GM12878 (cell line): ENCODE data around the gene IGSF1. TPM values are rescaled to one million over a fixed set of nuclear protein-coding genes. Genes with fewer than 3 reads are reported as not detected.

Source experiments
- ATAC-seq: fragments of 200-7000 bp; cut with Tn5 transposase; 3 replicates; pipeline ENCODE4 v1.9.1; 2020; ENCODE audit warnings: mild to moderate bottlenecking, moderate library complexity
- Bru-seq: library from RNA; stranded (reverse); fragments of 400-500 nt; gene quantifications from one replicate; lab custom pipeline; 2021; lab: Mats Ljungman, UMichigan
- BruChase-seq, 2 experiments: library from RNA; stranded (reverse); fragments of 400-500 nt; gene quantifications; one replicate each; lab custom pipeline; 2021; lab: Mats Ljungman, UMichigan
- BruUV-seq: library from RNA; stranded (reverse); fragments of 400-500 nt; replicated peaks from 2 replicates; lab custom pipeline; 2021; lab: Mats Ljungman, UMichigan
- CTCF ChIA-PET: fragments of 300-600 bp; sonication (Branson Sonifier 250); formaldehyde crosslinking; extraction: SDS; loops from one replicate; lab custom pipeline; 2021; ENCODE audit warnings: inconsistent platforms; lab: Yijun Ruan, JAX
- POLR2A ChIA-PET: fragments of 350-600 bp; formaldehyde crosslinking; extraction: SDS; loops from one replicate; lab custom pipeline; 2021; ENCODE audit warnings: inconsistent platforms; lab: Charles Lee
- RAD21 ChIA-PET: fragments of 300-600 bp; sonication (Branson Sonifier 250); formaldehyde crosslinking; loops from one replicate; lab custom pipeline; 2023; ENCODE audit warnings: antibody characterized with exemption; ENCODE audit not compliant: unreplicated experiment; lab: Charles Lee
- SMC1A ChIA-PET: fragments of 300-600 bp; sonication (Branson Sonifier 250); formaldehyde crosslinking; loops from one replicate; lab custom pipeline; 2023; ENCODE audit not compliant: unreplicated experiment, uncharacterized antibody; lab: Charles Lee
- DNase-seq: peaks from one replicate; pipeline ENCODE4 v3.0.0-alpha.2; 2011; ENCODE audit warnings: low read depth, low spot score
- FAIRE-seq: peaks from 3 replicates; lab custom pipeline; 2011; peaks lifted over from hg19 to GRCh38; lab: Jason Lieb, UNC
- H2AFZ ChIP-seq: 2 replicates; pipeline ENCODE4 v1.6.0; 2011; ENCODE audit warnings: low read depth, low read length, control low read depth; ENCODE audit not compliant: control insufficient read depth
- H3K27ac ChIP-seq: 2 replicates; pipeline ENCODE4 v1.5.1; 2011; ENCODE audit warnings: control low read depth; ENCODE audit not compliant: control insufficient read depth, insufficient read depth
- H3K27me3 ChIP-seq, 2 experiments: replicated peaks in 1 of 2; 2 replicates each; pipeline versions ENCODE4 v1.6.0 to v1.6.1; 2011; ENCODE audit warnings: low read length in 1 of 2; ENCODE audit not compliant: control insufficient read depth in 2 of 2, insufficient read depth in 2 of 2
- H3K36me3 ChIP-seq, 2 experiments: 2 replicates each; pipeline ENCODE4 v1.5.1; 2011; ENCODE audit warnings: low read length in 1 of 2; ENCODE audit not compliant: control insufficient read depth in 2 of 2, insufficient read depth in 2 of 2
- H3K4me1 ChIP-seq: 2 replicates; pipeline ENCODE4 v1.6.1; 2011; ENCODE audit warnings: mild to moderate bottlenecking, low read length, moderate library complexity, mixed read lengths; ENCODE audit not compliant: control insufficient read depth, insufficient read depth
- H3K4me2 ChIP-seq: 2 replicates; pipeline ENCODE4 v1.6.0; 2011; ENCODE audit warnings: control low read depth; ENCODE audit not compliant: control insufficient read depth, insufficient read depth
- H3K4me3 ChIP-seq: fragments of 200-600 bp; sonication (generic); 2 replicates; pipeline ENCODE4 v1.5.1; 2016
- H3K79me2 ChIP-seq: 2 replicates; pipeline ENCODE4 v1.6.0; 2011; ENCODE audit warnings: low read length; ENCODE audit not compliant: control insufficient read depth, insufficient read depth
- H3K9ac ChIP-seq: 2 replicates; pipeline ENCODE4 v1.8.0; 2011; ENCODE audit warnings: low read length, control low read depth, mixed read lengths; ENCODE audit not compliant: control insufficient read depth, insufficient read depth
- H3K9me3 ChIP-seq: replicated peaks from 3 replicates; pipeline ENCODE4 v1.5.1; 2011; ENCODE audit warnings: mild to moderate bottlenecking, low read length; ENCODE audit not compliant: control insufficient read depth, insufficient read depth
- H4K20me1 ChIP-seq: 2 replicates; pipeline ENCODE4 v1.6.0; 2011; ENCODE audit not compliant: control insufficient read depth, insufficient read depth
- ASH2L ChIP-seq: fragments of 300-600, 200-600 bp; sonication (generic); IDR thresholded peaks from 2 replicates; pipeline ENCODE4 v1.6.1; 2017; ENCODE audit warnings: low read depth, mild to moderate bottlenecking, borderline replicate concordance
- POLR2AphosphoS5 ChIP-seq: IDR thresholded peaks from 2 replicates; pipeline ENCODE4 v1.6.1; 2011; ENCODE audit warnings: mild to moderate bottlenecking, low read length, inconsistent platforms
- RAD21 ChIP-seq: IDR thresholded peaks from 2 replicates; pipeline ENCODE4 v1.6.1; 2011; ENCODE audit warnings: mild to moderate bottlenecking, low read depth, low read length, moderate library complexity; ENCODE audit not compliant: insufficient read depth
- SRF ChIP-seq, 2 experiments: IDR thresholded peaks; 2 replicates each; pipeline ENCODE4 v1.6.1; 2011; ENCODE audit warnings: low read depth in 2 of 2, low read length in 2 of 2, mild to moderate bottlenecking in 1 of 2, moderate library complexity in 1 of 2
- YY1 ChIP-seq: IDR thresholded peaks from 2 replicates; pipeline ENCODE4 v1.6.1; 2011; ENCODE audit warnings: low read depth, mild to moderate bottlenecking, low read length
- ZNF24 ChIP-seq: fragments of 450-650 bp; IDR thresholded peaks from 2 replicates; pipeline ENCODE4 v1.6.1; 2017; ENCODE audit warnings: antibody characterized with exemption, mild to moderate bottlenecking
- WGBS: methylation state at CpG from one replicate; pipeline ENCODE4 v1.1.6; 2016; ENCODE audit warnings: low lambda C conversion rate; ENCODE audit not compliant: insufficient replicate concordance, insufficient coverage; ENCODE audit errors: missing lambda C conversion rate; 5-methylcytosine and 5-hydroxymethylcytosine counted together
- in situ Hi-C: fragments of 300-500 bp; cut with MboI; formaldehyde crosslinking; loops from 9 replicates; pipeline ENCODE4 v1.14.3; 2018; ENCODE audit warnings: mixed read lengths
- intact Hi-C: fragments of 100-400 bp; cut with micrococcal nuclease; formaldehyde crosslinking; loops from one replicate; pipeline ENCODE4 v1.14.2; 2022; ENCODE audit not compliant: unreplicated experiment
- long read RNA-seq, 2 experiments: library from polyadenylated mRNA; unstranded; transcript quantifications; one replicate each; pipeline ENCODE4 v2.0.0, GENCODE V29; 2019 to 2020
- polyA minus RNA-seq, 3 experiments: library from RNA; depleted of rRNA, polyadenylated mRNA; stranded (reverse); fragments of >200 nt; gene quantifications; 2 replicates each; pipeline ENCODE4 v1.2.3, GENCODE V29; 2011
- polyA plus RNA-seq, 11 experiments: library from polyadenylated mRNA; depleted of rRNA in 4 of 11; unstranded in 6 of 11; stranded (reverse) in 5 of 11; fragments of >200 nt; fragmentation: Nextera tagmentation in 4 of 11; fragmentation: Illumina TruSeq in 1 of 11; extraction: Ambion mirVana in 4 of 11; extraction: Trizol in 1 of 11; gene quantifications; 1 replicate in 1 of 11; 2 replicates in 10 of 11; pipeline versions ENCODE4 v1.2.1 to v1.2.3, GENCODE V29; 2011 to 2016; ENCODE audit warnings: inconsistent platforms in 2 of 11, missing spikeins in 2 of 11, low read depth in 1 of 11
- total RNA-seq, 4 experiments: library from RNA; depleted of rRNA in 3 of 4; stranded (reverse); fragments of >200 nt in 3 of 4; fragmentation: Illumina TruSeq in 1 of 4; extraction: Trizol in 1 of 4; gene quantifications; 2 replicates each; pipeline versions ENCODE4 v1.2.1 to v1.2.3, GENCODE V29; 2013 to 2021
- TF ChIP-seq, protein P1 (sequence below): fragments of 450-650 bp; formaldehyde crosslinking; IDR thresholded peaks from 2 replicates; pipeline ENCODE4 v1.5.0; 2022; ENCODE audit warnings: mild to moderate bottlenecking, missing genetic modification characterization

The IGSF1 gene, protein sequence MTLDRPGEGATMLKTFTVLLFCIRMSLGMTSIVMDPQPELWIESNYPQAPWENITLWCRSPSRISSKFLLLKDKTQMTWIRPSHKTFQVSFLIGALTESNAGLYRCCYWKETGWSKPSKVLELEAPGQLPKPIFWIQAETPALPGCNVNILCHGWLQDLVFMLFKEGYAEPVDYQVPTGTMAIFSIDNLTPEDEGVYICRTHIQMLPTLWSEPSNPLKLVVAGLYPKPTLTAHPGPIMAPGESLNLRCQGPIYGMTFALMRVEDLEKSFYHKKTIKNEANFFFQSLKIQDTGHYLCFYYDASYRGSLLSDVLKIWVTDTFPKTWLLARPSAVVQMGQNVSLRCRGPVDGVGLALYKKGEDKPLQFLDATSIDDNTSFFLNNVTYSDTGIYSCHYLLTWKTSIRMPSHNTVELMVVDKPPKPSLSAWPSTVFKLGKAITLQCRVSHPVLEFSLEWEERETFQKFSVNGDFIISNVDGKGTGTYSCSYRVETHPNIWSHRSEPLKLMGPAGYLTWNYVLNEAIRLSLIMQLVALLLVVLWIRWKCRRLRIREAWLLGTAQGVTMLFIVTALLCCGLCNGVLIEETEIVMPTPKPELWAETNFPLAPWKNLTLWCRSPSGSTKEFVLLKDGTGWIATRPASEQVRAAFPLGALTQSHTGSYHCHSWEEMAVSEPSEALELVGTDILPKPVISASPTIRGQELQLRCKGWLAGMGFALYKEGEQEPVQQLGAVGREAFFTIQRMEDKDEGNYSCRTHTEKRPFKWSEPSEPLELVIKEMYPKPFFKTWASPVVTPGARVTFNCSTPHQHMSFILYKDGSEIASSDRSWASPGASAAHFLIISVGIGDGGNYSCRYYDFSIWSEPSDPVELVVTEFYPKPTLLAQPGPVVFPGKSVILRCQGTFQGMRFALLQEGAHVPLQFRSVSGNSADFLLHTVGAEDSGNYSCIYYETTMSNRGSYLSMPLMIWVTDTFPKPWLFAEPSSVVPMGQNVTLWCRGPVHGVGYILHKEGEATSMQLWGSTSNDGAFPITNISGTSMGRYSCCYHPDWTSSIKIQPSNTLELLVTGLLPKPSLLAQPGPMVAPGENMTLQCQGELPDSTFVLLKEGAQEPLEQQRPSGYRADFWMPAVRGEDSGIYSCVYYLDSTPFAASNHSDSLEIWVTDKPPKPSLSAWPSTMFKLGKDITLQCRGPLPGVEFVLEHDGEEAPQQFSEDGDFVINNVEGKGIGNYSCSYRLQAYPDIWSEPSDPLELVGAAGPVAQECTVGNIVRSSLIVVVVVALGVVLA (N-terminal part only)
- not detected in 2 replicates for total RNA-seq (2013; cell fraction: nucleolus; rRNA removed)
- total RNA-seq (2014; rRNA removed) (not detected in 2 replicates), total RNA-seq (2014; rRNA removed; fragmentation: Illumina TruSeq; extraction: Trizol) (not detected in 2 replicates), total RNA-seq (2021) (0.08 TPM in 1 of 2 replicates, not detected in the other), polyA plus RNA-seq (2011; rRNA removed) (0.04 TPM in 1 of 2 replicates, not detected in the other), polyA plus RNA-seq (2014; fragmentation: Illumina TruSeq; extraction: Trizol) (not detected in 2 replicates), polyA plus RNA-seq (2014; fragmentation: Nextera tagmentation; extraction: Ambion mirVana) (not detected), polyA plus RNA-seq (2014; rRNA removed) (not detected in 2 replicates), polyA plus RNA-seq (2016; fragmentation: Nextera tagmentation; extraction: Ambion mirVana) (not detected), polyA minus RNA-seq (2011; rRNA and poly(A)+ RNA removed) (0.05 TPM in 1 of 2 replicates, not detected in the other), Bru-seq, nascent RNA (percentile 3 among the genes with signal in this experiment), BruChase-seq, experiment 1, labeled RNA remaining after a 6-hour chase (percentile 1 among the genes with signal in this experiment), BruChase-seq, experiment 2, labeled RNA remaining after a 2-hour chase (percentile 3 among the genes with signal in this experiment)
- 0.09 TPM for polyA plus RNA-seq (2011; ENCODE audit: low read depth)
- 0.01 and 0.05 TPM in 2 replicates for polyA plus RNA-seq (2011; cell fraction: cytosol; rRNA removed)
- 0.04 TPM in 2 replicates for polyA plus RNA-seq (2011; cell fraction: nucleus; rRNA removed)
- 0.05 and 0.14 TPM in 2 replicates for polyA plus RNA-seq (2012)
- polyA minus RNA-seq (2011; cell fraction: cytosol; rRNA and poly(A)+ RNA removed): not detected in 2 replicates
- polyA minus RNA-seq (2011; cell fraction: nucleus; rRNA and poly(A)+ RNA removed): not detected in 2 replicates
- long read RNA-seq, experiment 1: 0 reads
- long read RNA-seq, experiment 2, partial matches to known transcripts: 0 of 1 reads
- long read RNA-seq, experiment 2, other reads (novel, unspliced or antisense): 1 of 1 reads

GRCh38 chrX:131288738-131289511 lies at the start of gene IGSF1:
Gene IGSF1, minus strand, starts transcription at chrX:131289306. Its CDS starts 2,632 bp downstream, at chrX:131286674.
- in situ Hi-C loops: no loop called here
- H3K4me2 ChIP-seq: no peak within 1 kb of the TSS
- H3K9ac ChIP-seq: no peak within 1 kb of the TSS
- H4K20me1 ChIP-seq: no peaks in the 10 kb centered on the region
- ATAC-seq (no peak), FAIRE-seq (no peak), DNase-seq (no peak)
- no peak within 1 kb of the TSS for H2AFZ ChIP-seq
- H3K79me2 ChIP-seq: no peaks in the 10 kb centered on the region
- ChIA-PET POLR2A (no interaction called here), RAD21 (no interaction called here), SMC1A (no interaction called here), CTCF (no interaction called here)
- H3K36me3 ChIP-seq: no peaks in the 10 kb centered on the region
- TF ChIP-seq POLR2AphosphoS5 (no peak), YY1 (no peak), ZNF24 (no peak), RAD21 (no peak), SRF (IDR thresholded peaks at IDR 0.05; ENCODE audit: low read depth in 2 of 2, low read length in 2 of 2) (no peak), ASH2L (no peak)
- TF ChIP-seq, protein P1, sequence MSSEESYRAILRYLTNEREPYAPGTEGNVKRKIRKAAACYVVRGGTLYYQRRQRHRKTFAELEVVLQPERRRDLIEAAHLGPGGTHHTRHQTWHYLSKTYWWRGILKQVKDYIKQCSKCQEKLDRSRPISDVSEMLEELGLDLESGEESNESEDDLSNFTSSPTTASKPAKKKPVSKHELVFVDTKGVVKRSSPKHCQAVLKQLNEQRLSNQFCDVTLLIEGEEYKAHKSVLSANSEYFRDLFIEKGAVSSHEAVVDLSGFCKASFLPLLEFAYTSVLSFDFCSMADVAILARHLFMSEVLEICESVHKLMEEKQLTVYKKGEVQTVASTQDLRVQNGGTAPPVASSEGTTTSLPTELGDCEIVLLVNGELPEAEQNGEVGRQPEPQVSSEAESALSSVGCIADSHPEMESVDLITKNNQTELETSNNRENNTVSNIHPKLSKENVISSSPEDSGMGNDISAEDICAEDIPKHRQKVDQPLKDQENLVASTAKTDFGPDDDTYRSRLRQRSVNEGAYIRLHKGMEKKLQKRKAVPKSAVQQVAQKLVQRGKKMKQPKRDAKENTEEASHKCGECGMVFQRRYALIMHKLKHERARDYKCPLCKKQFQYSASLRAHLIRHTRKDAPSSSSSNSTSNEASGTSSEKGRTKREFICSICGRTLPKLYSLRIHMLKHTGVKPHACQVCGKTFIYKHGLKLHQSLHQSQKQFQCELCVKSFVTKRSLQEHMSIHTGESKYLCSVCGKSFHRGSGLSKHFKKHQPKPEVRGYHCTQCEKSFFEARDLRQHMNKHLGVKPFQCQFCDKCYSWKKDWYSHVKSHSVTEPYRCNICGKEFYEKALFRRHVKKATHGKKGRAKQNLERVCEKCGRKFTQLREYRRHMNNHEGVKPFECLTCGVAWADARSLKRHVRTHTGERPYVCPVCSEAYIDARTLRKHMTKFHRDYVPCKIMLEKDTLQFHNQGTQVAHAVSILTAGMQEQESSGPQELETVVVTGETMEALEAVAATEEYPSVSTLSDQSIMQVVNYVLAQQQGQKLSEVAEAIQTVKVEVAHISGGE (CRISPR knock-in tag): no peak
- peaks cover 0 to 3% of the 10 kb centered on the region in 2 experiments; a peak in 1 of 4 replicates for H3K27me3 ChIP-seq
- no peaks in the 10 kb centered on the region for H3K9me3 ChIP-seq
- H3K4me1 ChIP-seq: no peaks in the 10 kb centered on the region
- no peak within 1 kb of the TSS for H3K4me3 ChIP-seq
- H3K27ac ChIP-seq: no peak within 1 kb of the TSS
- BruUV-seq: no TSS peak
- 24% methylated on average over 25 of the region's 32 CpGs for WGBS
- intact Hi-C loops: no loop called here
